Aorta (tissue), 5 donors: ENCODE data around the gene FOXJ3. TPM values are rescaled to one million over a fixed set of nuclear protein-coding genes. Genes with fewer than 3 reads are reported as not detected.

Experiments
- ATAC-seq: fragments of 200-7000 bp; cut with Tn5 transposase; one replicate; pipeline ENCODE4 v1.9.1; 2022; ENCODE audit warnings: moderate library complexity; ENCODE audit not compliant: low FRiP score
- DNase-seq, 2 donors: peaks; one replicate each; pipeline ENCODE4 v3.0.0-alpha.2; 2020
- H3K27ac ChIP-seq, 2 donors: one replicate each; pipeline ENCODE4 v1.5.1; 2013; ENCODE audit warnings: low read length in 2 of 2, mild to moderate bottlenecking in 2 of 2, moderate library complexity in 2 of 2, control low read depth in 1 of 2, inconsistent platforms in 1 of 2, low read depth in 1 of 2
- H3K27me3 ChIP-seq, 2 donors: one replicate each; pipeline ENCODE4 v1.6.1; 2013; ENCODE audit warnings: control low read depth in 1 of 2, low read length in 1 of 2, mild to moderate bottlenecking in 1 of 2, moderate library complexity in 1 of 2; ENCODE audit not compliant: insufficient read depth in 2 of 2, control insufficient read depth in 1 of 2
- H3K36me3 ChIP-seq, 2 donors: one replicate each; pipeline ENCODE4 v1.6.1; 2013; ENCODE audit warnings: control low read depth in 1 of 2, low read length in 1 of 2, mild to moderate bottlenecking in 1 of 2; ENCODE audit not compliant: insufficient read depth in 2 of 2, control insufficient read depth in 1 of 2
- H3K4me1 ChIP-seq, 2 donors: one replicate each; pipeline ENCODE4 v1.6.1; 2013; ENCODE audit warnings: low read length in 2 of 2, control low read depth in 1 of 2, mild to moderate bottlenecking in 1 of 2, moderate library complexity in 1 of 2; ENCODE audit not compliant: insufficient read depth in 2 of 2, control insufficient read depth in 1 of 2
- H3K4me3 ChIP-seq, 2 donors: one replicate each; pipeline ENCODE4 v1.5.1; 2013; ENCODE audit warnings: low read length in 2 of 2, control low read depth in 1 of 2, mild to moderate bottlenecking in 1 of 2
- H3K9me3 ChIP-seq: one replicate; pipeline ENCODE4 v1.6.1; 2013; ENCODE audit warnings: mild to moderate bottlenecking, low read length; ENCODE audit not compliant: control insufficient read depth
- WGBS, 2 donors: extraction: QIAGEN DNeasy Blood & Tissue Kit; methylation state at CpG; one replicate each; pipeline ENCODE4 v1.1.7; 2013; 5-methylcytosine and 5-hydroxymethylcytosine counted together
- intact Hi-C, 2 donors: fragments of 100-400 bp; cut with DNase I; formaldehyde crosslinking; loops; one replicate each; pipeline versions ENCODE4 v1.14.2 to v1.15.0; 2022
- polyA plus RNA-seq, 2 donors: library from polyadenylated mRNA; stranded (reverse); fragments of 200-250 nt; gene quantifications; one replicate each; pipeline ENCODE4 v1.2.3, GENCODE V29; 2013
- total RNA-seq, 2 donors: library from RNA; stranded (reverse); fragmentation: NEBNext Ultra II Directional; extraction: Animal tissue kit (Norgen Biotek cat#: 25700); gene quantifications; one replicate each; pipeline ENCODE4 v1.2.1, GENCODE V29; 2021
- donor health status: healthy with polysubstance abuse.
- donor health status: Bipolar disorder and iron deficiency.
- donor health status: DM: no; HTN: no; CAD: no.
- donor health status: DM: no; HTN: no; CAD: no.
- donor health status: DM: yes; HTN: yes; CAD: no.

The FOXJ3 gene
- total and polyA plus RNA-seq, 4 donors = 9.6 to 64.2 (median 30.7) TPM

GRCh38 chr1:42306977-42307376 lies 28.1 kb downstream of the FOXJ3 start:
- Histone ChIP-seq H3K27me3 (no peaks in the 10 kb centered on the region), H3K36me3 (no peaks in the 10 kb centered on the region), H3K4me1 (peaks cover 0 to 1% of the 10 kb centered on the region in 2 donors), H3K9me3 (no peaks in the 10 kb centered on the region), H3K27ac (no peak overlapping the region), H3K4me3 (no peak overlapping the region)
- intact Hi-C loops = no loop called here
- 58 to 74% methylated on average over 1 of the region's 1 CpG for WGBS, 2 donors
- no peak for ATAC-seq
- DNase-seq = no peak

GRCh38 chr1:42305639-42306038 lies 29.4 kb downstream of the FOXJ3 start:
- Histone ChIP-seq H3K4me1 (no peaks in the 10 kb centered on the region), H3K27ac (no peak overlapping the region), H3K9me3 (no peaks in the 10 kb centered on the region), H3K36me3 (no peaks in the 10 kb centered on the region), H3K4me3 (no peak overlapping the region), H3K27me3 (no peaks in the 10 kb centered on the region)
- no peak for ATAC-seq
- intact Hi-C loops = no loop called here
- no peak for DNase-seq
- WGBS, 2 donors = 97 to 98% methylated on average over 5 of the region's 5 CpGs

- WGBS, 2 donors = 95 to 100% methylated on average over 1 of the region's 1 CpG
- Histone ChIP-seq H3K4me1 (no peaks in the 10 kb centered on the region), H3K36me3 (no peaks in the 10 kb centered on the region), H3K9me3 (no peaks in the 10 kb centered on the region), H3K4me3 (no peak overlapping the region), H3K27me3 (no peaks in the 10 kb centered on the region), H3K27ac (no peak overlapping the region)
- DNase-seq = no peak
- no peak for ATAC-seq
- intact Hi-C loops = no loop called here
These were observed 33.0 kb downstream of the FOXJ3 start for GRCh38 chr1:42302034-42302433.

GRCh38 chr1:42298520-42298919 lies 36.5 kb downstream of the FOXJ3 start:
- intact Hi-C loops = no loop called here
- ATAC-seq (no peak), DNase-seq (no peak)
- Histone ChIP-seq H3K9me3 (no peaks in the 10 kb centered on the region), H3K36me3 (no peaks in the 10 kb centered on the region), H3K4me3 (no peak overlapping the region), H3K27ac (no peak overlapping the region), H3K27me3 (no peaks in the 10 kb centered on the region), H3K4me1 (no peaks in the 10 kb centered on the region)
- WGBS, 2 donors = 98 to 100% methylated on average over 2 of the region's 2 CpGs

GRCh38 chr1:42295816-42296215 lies 39.2 kb downstream of the FOXJ3 start:
- no peak for ATAC-seq
- Histone ChIP-seq H3K27me3 (no peaks in the 10 kb centered on the region), H3K36me3 (no peaks in the 10 kb centered on the region), H3K27ac (no peak overlapping the region), H3K9me3 (no peaks in the 10 kb centered on the region), H3K4me3 (no peak overlapping the region), H3K4me1 (no peaks in the 10 kb centered on the region)
- intact Hi-C loops = no loop called here
- no peak for DNase-seq
- WGBS, 2 donors = 96 to 97% methylated on average over 5 of the region's 5 CpGs

GRCh38 chr1:42290130-42290529 lies 44.9 kb downstream of the FOXJ3 start:
- Histone ChIP-seq H3K27ac (no peak overlapping the region), H3K4me3 (no peak overlapping the region), H3K4me1 (no peaks in the 10 kb centered on the region), H3K36me3 (no peaks in the 10 kb centered on the region), H3K27me3 (no peaks in the 10 kb centered on the region), H3K9me3 (no peaks in the 10 kb centered on the region)
- WGBS, 2 donors = 82 to 86% methylated on average over 2 of the region's 2 CpGs
- intact Hi-C loops = no loop called here
- DNase-seq (no peak), ATAC-seq (no peak)

GRCh38 chr1:42288311-42288985 lies 46.6 kb downstream of the FOXJ3 start:
- intact Hi-C loops = no loop called here
- Histone ChIP-seq H3K9me3 (no peaks in the 10 kb centered on the region), H3K27me3 (no peaks in the 10 kb centered on the region), H3K4me1 (peaks cover 4% of the 10 kb centered on the region in 2 donors), H3K36me3 (no peaks in the 10 kb centered on the region), H3K27ac (no peak overlapping the region), H3K4me3 (no peak overlapping the region)
- no peak for ATAC-seq
- WGBS, 2 donors = 76 to 81% methylated on average over 1 of the region's 1 CpG
- no peak for DNase-seq

GRCh38 chr1:42282867-42283583 lies 52.0 kb downstream of the FOXJ3 start:
- WGBS, 2 donors = 72 to 77% methylated on average over 5 of the region's 5 CpGs
- Histone ChIP-seq H3K27me3 (no peaks in the 10 kb centered on the region), H3K36me3 (no peaks in the 10 kb centered on the region), H3K4me1 (peaks cover 4 to 11% of the 10 kb centered on the region in 2 donors), H3K4me3 (no peak overlapping the region), H3K9me3 (no peaks in the 10 kb centered on the region), H3K27ac (no peak overlapping the region)
- no peak for DNase-seq
- intact Hi-C loops = no loop called here
- ATAC-seq = no peak

- no peak overlapping the region for H3K27ac ChIP-seq
- peaks cover 4 to 11% of the 10 kb centered on the region in 2 donors for H3K4me1 ChIP-seq
- DNase-seq = no peak
- no peaks in the 10 kb centered on the region for H3K27me3 ChIP-seq
- no peaks in the 10 kb centered on the region for H3K9me3 ChIP-seq
- intact Hi-C loops = no loop called here
- WGBS, 2 donors = 66 to 77% methylated on average over 2 of the region's 2 CpGs
- no peak overlapping the region for H3K4me3 ChIP-seq
- H3K36me3 ChIP-seq = no peaks in the 10 kb centered on the region
- ATAC-seq = no peak
These were observed 52.9 kb downstream of the FOXJ3 start for GRCh38 chr1:42282024-42282579.
